ENCODE data around the gene C6orf120.
A peak's percentile ranks its signal among the peaks of the same experiment; 100 is the strongest.
"Not testable (repeated sequence)": the region's sequence is repeated elsewhere in the genome, so short reads cannot be mapped to it uniquely, and the experiment has no call there.

Gene C6orf120

GRCh38 chr6:169685860-169686259, 16.1 kb upstream of the C6orf120 start:
- DNase-seq, result no peak

DNA sequence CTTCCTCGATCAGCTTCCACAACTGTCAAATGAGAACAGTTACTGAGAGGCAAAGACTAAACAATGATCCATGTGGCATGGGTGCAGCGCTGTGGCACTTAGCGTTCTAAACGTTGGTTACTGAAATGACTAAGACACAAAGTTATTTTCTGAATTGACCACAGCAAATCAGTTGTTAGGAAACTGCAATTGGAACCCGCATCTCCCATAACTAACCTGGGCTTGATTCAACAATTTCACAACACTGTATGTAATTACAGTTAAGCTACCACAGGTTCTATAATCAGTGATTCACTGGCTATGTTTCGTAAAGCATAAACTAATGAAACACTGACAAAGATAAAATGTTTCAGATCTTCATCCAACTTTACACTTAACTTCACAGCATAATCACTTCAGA, 12.6 kb upstream of the C6orf120 start:
- no peak for DNase-seq

DNA sequence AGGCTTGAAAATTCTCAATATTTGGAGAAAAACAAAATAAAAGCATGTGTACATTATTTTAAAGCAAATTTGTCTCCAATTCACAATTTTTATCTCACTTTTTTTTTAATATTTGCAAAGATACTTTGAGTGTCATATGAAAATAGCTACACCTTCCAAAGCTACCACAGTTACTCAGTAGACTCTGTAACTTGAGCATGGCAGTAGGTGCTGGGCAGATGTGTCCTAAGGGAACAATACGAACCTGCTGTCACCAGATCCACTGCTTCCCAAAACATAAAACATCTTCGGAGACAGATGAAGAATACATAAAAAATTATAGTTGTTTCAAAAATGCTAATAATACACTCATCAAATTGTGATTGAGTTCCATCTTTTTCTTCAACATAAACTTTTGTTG, 10.7 kb upstream of the C6orf120 start:
- no peak for DNase-seq

DNA sequence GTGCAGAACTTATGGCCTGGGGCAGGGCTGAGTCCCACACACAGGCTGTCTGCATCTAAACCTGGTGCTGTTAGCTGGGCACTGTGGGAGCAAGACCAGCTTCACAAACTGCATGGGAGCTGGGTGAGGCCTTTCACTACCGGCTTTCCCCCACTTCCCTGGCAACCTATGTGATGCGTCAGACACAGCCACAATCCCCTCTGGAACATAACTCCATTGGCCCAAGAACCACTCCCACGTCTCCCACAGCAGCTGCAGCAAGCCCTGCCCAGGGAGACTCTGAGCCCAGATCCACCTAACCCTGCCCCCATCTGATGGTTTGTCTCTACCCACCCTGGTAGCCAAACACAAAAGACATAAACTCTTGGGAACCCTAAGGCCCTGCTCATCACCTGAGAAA, 9.4 kb upstream of the C6orf120 start:
- no peak for DNase-seq

GRCh38 chr6:169695131-169695530, 6.8 kb upstream of the C6orf120 start:
- no peak for DNase-seq

DNA sequence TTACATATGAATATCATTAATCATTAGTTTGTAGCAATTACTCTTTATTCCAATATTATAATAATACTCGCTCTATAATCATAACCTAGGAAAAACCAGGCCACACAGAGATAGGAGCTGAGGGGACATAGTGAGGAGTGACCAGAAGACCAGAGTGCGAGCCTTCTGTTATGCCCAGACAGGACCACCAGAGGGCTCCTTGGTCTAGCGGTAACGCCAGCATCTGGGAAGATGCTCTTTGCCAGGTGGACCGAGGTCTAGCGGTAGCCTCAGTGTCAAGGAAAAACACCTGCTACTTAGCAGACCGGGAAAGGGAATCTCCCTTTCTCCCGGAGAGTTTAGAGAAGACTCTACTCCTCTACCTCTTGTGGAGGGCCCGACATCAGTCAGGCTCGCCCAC, 4.8 kb upstream of the C6orf120 start:
- not testable (repeated sequence) for DNase-seq

GRCh38 chr6:169700296-169700695, 1.6 kb upstream of the C6orf120 start:
- DNase-seq, result no peak

DNA sequence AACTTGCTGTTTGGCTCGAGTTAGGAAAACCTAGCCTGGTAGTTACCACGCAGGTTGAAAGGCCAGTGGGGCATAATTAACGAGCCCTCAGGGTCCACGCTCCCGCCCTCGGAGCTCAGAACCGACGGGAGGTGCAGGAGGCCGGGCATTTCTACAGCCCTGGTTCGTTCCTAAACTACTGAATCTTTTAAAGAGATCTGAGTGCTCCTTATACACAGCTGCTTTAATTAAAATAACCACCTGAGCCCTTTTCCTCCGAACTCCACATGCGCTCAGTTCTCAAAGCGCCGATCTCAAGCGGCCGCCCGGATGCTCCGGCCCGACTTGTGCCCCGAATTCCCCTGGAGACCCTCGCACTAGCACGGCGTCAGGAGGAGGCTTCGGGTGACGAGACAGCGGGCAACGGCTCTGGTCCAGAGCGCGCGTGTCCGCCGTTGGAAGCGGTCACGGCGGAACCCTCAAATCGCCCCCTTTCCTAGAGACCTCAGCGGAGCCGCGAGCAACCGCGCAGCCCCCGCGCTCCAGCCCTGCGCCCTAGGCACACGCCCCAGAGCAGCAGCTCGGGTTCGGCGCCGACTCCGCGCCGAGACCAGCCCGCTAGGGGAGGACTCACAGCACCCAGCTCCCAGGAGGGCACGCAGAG, 494 bp upstream of the C6orf120 start:
- DNase-seq, result no peak

GRCh38 chr6:169702840-169703246, 917 bp downstream of the C6orf120 start:
- no peak for DNase-seq

DNA sequence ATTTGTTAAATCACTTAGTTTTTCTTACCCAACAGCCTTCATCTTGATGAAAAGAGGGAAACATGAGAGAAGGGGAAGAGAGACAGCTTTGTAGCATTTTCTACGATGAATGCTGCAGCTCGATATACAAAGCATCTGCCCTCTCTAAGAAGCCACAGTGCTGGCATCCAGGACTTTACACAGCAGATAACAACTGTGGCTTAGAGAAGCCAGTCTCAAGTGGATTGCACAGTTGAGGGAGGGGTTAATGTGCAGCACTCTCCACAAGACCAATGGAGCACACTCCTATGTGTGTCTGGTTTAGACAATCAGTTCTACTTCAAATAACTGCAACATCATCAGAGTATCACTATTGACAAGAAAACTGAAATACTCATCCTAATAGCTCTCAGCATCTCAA, 5.8 kb downstream of the C6orf120 start:
- DNase-seq, result no peak

DNA sequence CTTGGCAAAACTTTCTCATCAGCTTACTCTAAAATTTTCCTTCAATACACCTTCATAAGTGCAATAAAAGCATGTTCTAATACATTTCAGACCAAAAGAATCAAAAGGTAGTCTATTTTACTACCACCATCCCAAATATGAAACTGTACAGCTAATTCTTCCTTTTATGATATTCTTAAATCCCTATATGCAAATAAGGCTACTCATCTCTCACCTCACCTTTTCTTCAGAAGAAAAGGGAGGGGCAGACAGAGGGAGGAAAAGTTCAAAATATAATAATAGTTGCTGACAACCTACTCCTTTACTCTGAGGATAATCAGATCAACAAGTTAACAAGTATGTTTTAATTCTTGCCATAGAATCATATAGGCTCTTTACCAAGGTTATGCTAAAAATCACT, 7.4 kb downstream of the C6orf120 start:
- DNase-seq, result no peak

DNA sequence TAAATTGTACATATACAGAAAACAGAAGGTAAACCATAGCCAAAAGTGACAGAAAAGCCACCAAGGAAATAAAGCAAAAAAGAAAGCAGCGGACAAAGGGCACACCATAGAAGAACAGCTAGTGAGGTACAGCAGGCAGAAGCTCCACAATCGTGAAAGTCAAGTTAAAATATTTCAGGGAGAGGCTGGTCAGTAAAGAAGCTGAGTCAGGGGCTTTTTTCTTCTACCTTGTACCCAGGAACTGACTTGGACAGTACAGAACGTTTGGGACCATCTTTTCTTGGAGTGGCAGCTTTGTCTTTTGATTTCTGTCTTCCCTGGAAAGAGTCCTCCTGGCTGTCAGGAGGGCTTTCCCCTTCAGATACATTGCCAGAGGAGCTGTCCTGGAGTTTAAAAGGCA, 8.1 kb downstream of the C6orf120 start:
- DNase-seq, result no peak

GRCh38 chr6:169714178-169714577, 12.3 kb downstream of the C6orf120 start:
- DNase-seq, result no peak

DNA sequence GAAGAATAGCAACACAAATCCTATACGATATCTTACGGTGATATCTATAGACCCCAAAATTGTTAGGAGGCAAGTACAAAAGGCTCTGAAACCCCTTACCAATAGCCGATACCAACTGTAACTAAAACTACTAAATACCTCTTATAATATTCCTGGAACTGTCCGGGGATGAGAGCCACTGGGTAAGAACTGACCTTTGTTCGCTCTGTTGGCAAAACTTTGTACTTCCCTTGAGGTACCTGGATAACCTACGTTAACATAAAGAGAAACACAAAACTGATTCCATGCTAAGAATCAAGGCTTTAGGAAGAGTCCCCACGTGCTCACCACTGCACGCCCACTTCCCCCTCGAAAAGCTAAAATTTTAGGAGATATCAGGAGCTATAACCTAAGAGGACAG, 12.7 kb downstream of the C6orf120 start:
- DNase-seq, result no peak

DNA sequence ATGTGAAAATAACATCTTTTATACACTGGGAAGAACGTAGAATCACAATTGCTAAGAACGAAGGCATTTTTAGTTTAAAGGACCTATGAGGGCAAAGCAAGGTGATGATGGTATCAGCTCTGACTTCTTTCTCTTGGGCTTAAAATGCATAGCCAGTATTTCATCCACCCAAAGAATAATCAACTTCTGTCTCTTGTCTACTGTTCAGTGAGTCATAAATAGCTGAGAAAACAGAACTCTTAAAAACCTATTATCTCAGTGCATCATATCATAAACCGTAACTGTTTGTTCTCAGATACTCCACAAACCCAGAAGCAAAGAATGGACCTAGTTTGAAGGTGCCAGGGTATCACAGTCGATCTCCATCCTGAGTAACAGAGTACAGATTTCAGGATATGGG, 17.2 kb downstream of the C6orf120 start:
- DNase-seq, result no peak

DNA sequence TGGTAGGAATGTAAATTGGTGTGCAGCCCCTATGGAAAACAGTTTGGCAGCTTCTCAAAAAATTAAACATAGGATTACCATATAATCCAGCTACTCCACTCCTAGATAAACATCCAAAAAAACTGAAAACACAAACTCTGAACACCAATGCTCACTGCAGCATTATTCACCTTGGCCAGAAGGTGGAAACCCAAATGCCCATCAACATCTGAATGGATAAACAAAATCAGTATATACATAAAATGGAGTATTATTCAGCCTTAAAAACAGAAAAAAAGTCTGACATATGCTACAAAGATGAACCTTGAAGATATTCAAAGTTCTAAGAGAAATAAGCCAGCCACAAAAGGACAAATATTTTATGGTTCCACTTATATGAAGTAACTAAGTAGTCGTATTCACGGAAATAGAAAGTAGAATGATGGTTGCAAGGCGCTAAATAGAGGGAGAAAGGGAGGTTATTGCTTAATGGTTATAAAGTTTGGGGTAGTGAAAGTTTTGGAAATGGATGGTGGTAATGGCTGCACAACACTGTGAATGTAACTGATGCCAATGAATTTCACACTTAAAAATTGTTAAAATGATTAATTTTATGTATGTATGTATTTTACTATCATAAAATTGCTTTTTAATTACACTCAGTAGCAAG, 18.4 kb downstream of the C6orf120 start:
- no peak for DNase-seq

GRCh38 chr6:169722362-169723199, 20.7 kb downstream of the C6orf120 start:
- no peak for DNase-seq

DNA sequence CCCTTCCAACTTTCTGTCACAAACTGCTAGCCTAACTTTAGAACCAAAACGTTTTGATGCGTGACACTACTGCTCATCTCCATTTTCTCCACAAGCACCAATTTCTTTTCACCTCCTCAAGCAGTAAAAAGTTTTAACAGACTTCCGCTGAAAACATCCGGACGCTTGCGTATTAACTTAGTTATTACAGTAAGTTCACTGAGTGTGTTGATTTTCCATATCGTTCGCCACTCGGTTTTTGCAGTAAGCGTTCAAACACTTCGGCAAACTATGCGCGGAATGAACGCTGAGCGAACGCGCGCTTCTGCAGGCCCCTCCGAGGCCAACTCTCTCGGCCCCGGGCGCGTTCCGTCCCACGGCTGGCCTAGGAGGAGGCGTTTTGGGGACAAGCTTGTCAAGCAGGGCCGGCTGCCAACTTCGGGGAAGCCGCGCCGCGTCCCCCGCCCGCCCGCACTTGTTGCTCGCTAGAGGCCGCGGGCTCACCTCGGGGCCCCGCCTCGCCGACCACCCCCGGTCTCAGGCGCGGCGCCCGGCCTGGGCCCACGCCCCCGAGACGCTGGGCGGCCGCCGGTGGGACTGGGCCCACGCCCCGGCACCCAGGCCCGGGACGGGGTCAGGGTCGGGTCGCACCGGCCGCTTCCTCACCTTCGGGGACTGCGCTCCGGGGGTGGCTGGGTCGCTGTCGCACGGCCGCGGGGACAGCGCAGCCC, 21.4 kb downstream of the C6orf120 start:
- peak; percentile 56 for DNase-seq

DNA sequence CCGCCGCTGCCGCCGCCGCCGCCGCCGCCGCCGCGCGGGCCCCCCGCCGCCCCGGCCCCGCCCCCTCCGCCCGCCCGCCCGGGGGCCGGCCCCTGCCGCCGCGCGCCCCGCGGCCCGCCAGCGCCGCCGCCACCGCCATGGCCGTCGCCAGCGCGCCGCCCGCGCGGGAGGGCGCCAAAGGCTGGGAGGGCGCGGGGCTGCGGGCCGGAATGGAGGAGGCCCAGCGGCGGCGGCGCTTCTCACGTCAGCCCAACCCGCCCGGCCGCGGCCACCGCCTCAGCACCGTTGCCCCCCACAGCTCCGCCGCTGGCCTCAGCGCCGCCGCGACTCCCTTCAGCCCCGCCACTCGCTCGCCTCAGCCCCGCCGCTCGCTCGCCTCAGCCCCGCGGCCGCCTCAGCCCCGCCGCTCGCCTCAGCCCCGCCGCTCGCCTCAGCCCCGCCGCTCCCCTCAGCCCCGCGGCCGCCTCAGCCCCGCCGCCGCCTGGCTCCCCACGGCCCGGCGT, 22.1 kb downstream of the C6orf120 start:
- peak; percentile 19 for DNase-seq

DNA sequence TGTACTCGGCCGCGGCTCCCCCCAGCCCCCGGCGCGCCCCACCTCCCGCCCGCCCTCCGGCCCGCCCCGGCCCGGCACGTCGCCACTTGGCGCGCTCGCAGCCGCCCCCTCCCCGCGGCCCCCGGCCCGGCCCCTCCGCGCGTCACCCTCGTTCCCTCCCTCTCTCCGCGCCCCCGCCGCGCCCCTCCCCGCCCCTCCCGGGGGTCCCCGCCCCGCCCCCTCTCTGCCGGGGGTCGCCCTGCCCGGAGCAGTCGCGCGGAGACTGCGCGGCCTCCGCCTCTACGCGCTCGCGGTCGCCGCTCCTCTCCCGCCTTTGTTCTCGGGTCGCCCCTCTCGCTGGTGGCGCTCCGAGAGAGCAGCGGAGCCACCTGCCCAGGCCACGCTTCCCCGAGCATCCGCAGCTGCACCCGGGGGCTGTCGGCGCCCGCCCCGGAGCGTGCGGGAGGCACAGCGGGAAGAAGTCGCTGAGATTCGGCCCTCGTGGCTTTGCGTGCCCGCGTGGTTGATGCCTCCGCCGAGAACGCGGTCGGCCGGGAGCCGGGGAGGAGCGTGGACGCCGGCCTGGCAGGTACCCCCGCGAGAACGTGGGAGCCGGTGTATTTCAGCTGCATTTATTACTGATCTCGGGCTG, 22.7 kb downstream of the C6orf120 start, which contains the start of gene PHF10:
TSS of gene PHF10 (minus strand) at position 7 of the 631 bp plus-strand sequence. CDS start 569 bp downstream, outside the sequence.
- DNase-seq, result peak; percentile 55

- DNase-seq, result no peak
Observed at GRCh38 chr6:169725125-169726048, 23.5 kb downstream of the C6orf120 start.

All from activated CD4-positive, alpha-beta T cell treated with anti-CD3 and anti-CD28 coated beads for 1 hour (primary cell).